ENCODE measurements around the gene PLCD3. TPM values are rescaled to one million over a fixed set of nuclear protein-coding genes. Genes with fewer than 3 reads are reported as not detected.

Gene PLCD3
- total RNA-seq, 1 donor from 2014 or later: 34.2 TPM

DNA sequence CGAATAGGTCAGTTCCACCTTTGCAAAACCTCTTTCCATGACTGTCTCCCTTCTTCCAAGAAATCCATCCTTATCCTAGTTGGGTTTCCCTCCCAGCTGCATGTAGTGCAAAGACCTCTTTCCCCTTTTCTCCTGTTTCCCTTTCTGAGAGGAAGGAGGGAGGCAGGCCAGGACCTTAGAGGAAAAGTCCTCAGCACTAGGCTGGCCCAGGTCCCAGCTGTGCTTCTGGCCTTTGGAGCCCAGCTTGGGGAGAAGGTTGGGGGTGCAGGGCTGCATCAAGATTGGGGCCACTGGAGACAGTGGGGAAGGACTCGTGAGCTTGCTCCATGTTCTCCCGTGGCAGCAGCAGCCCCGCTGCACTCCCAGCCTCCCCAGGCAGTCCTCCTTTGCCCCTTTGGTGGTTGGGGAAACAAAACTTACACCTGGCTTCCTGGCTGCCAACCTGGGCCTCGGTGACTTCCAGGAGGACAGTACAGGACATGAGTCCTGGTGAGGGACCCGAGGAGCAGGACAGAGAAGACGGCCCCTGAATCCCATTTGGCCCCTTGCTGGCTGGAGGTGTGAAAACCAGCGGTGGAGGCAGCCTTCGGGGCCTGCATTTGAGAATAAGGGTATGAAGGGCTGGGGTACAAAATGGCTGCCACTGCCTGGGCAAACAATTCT lies 29.8 kb upstream of the PLCD3 start:
- Mint-ChIP-seq H3K36me3 (ENCODE audit: low read depth) (peaks cover 4% of the 10 kb centered on the region), H3K27ac (ENCODE audit: unreplicated experiment) (no peak overlapping the region), H3K4me3 (peak overlapping the region; percentile 91), H3K4me1 (peaks cover 28% of the 10 kb centered on the region), H3K27me3 (ENCODE audit: low read depth) (no peaks in the 10 kb centered on the region), H3K9me3 (no peaks in the 10 kb centered on the region)
- DNase-seq (ENCODE audit: low read depth, low spot score): no peak
- TF ChIP-seq CTCF (conservative IDR thresholded peaks at IDR 0.05): no peak

DNA sequence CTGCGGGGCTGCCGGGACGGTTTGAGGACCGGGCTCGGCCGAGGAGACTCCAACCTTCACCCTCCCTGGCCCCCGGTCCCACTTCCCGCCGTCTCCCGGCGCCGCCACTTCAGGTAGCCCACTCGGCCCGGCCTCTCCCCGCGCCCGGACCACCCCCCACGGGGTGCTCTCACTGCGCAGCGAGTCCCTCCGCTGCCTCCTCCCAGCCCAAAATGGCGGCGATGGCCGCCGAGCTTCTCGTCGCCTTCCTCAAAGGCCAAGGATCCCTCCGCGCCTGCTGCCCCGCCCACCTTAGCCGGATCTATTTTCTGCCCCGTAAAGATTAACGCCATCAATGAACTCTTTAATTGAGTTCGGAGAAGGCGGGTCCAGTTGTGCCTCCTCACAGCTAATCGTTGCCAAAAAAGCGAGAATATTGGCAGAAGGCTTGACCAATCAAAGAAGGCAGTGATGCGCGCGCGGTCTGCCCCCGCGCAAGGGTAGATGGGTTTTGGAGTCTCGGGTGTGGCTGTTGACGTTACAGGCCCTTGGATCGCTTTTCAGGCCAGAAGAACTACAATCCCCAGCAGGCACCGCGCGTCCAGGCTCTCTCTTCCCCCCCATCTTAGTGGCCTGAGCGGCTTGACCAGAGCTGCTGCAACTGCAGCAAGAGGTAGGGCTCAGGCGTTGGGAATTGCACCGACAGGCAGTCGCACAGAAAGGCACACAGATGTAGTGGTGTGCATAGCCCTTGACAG lies 29.1 kb upstream of the PLCD3 start, which contains the start of gene HEXIM2:
Gene HEXIM2 (plus strand): TSS at position 588 of the 737 bp plus-strand sequence. CDS start 919 bp downstream, outside the sequence.
- H3K9me3 Mint-ChIP-seq: no peaks in the 10 kb centered on the region
- TF ChIP-seq CTCF (conservative IDR thresholded peaks at IDR 0.05): no peak
- H3K27ac Mint-ChIP-seq (ENCODE audit: unreplicated experiment): peak within 1 kb of the TSS; percentile 99
- peaks cover 28% of the 10 kb centered on the region for H3K4me1 Mint-ChIP-seq
- peaks cover 4% of the 10 kb centered on the region for H3K36me3 Mint-ChIP-seq (ENCODE audit: low read depth)
- peak within 1 kb of the TSS; percentile 91 for H3K4me3 Mint-ChIP-seq
- DNase-seq (ENCODE audit: low read depth, low spot score): peak; percentile 99
- H3K27me3 Mint-ChIP-seq (ENCODE audit: low read depth): no peaks in the 10 kb centered on the region

GRCh38 chr17:45160447-45161287 lies 28.4 kb upstream of the PLCD3 start:
- peaks cover 4% of the 10 kb centered on the region for H3K36me3 Mint-ChIP-seq (ENCODE audit: low read depth)
- H3K9me3 Mint-ChIP-seq: no peaks in the 10 kb centered on the region
- peak; percentile 45 for TF ChIP-seq CTCF (conservative IDR thresholded peaks at IDR 0.05)
- peaks cover 31% of the 10 kb centered on the region for H3K4me1 Mint-ChIP-seq
- peak overlapping the region; percentile 91 for H3K4me3 Mint-ChIP-seq
- peak overlapping the region; percentile 99 for H3K27ac Mint-ChIP-seq (ENCODE audit: unreplicated experiment)
- H3K27me3 Mint-ChIP-seq (ENCODE audit: low read depth): no peaks in the 10 kb centered on the region
- peak; percentile 54 for DNase-seq (ENCODE audit: low read depth, low spot score)

- Mint-ChIP-seq H3K36me3 (ENCODE audit: low read depth) (peaks cover 4% of the 10 kb centered on the region), H3K27ac (ENCODE audit: unreplicated experiment) (no peak overlapping the region), H3K4me1 (peaks cover 28% of the 10 kb centered on the region), H3K9me3 (no peaks in the 10 kb centered on the region), H3K27me3 (ENCODE audit: low read depth) (no peaks in the 10 kb centered on the region), H3K4me3 (peak overlapping the region; percentile 65)
- no peak for DNase-seq (ENCODE audit: low read depth, low spot score)
- TF ChIP-seq CTCF (conservative IDR thresholded peaks at IDR 0.05): no peak
These were observed 23.9 kb upstream of the PLCD3 start for GRCh38 chr17:45156242-45156641.

DNA sequence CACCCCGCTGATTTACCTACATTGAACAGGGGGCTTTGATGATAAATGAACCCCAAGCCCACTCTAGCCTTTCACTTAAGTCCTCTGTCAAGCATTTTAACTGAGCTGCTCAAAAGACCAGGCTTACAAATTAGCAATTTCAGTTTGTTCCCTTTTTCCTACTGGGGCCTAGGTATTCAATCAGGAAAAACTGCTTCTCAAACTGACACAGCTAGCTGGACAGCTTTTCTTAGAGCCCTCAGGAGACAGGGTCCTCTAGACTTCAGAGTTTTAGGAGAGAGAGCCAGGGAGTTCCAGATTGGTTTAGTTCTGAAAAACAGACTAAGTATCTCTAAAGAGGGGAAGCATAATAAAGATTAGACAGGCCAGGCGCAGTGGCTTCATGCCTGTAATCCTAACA lies 23.2 kb upstream of the PLCD3 start:
- no peaks in the 10 kb centered on the region for H3K9me3 Mint-ChIP-seq
- peaks cover 36% of the 10 kb centered on the region for H3K4me1 Mint-ChIP-seq
- no peaks in the 10 kb centered on the region for H3K27me3 Mint-ChIP-seq (ENCODE audit: low read depth)
- peak overlapping the region; percentile 52 for H3K4me3 Mint-ChIP-seq
- peaks cover 4% of the 10 kb centered on the region for H3K36me3 Mint-ChIP-seq (ENCODE audit: low read depth)
- TF ChIP-seq CTCF (conservative IDR thresholded peaks at IDR 0.05): no peak
- peak overlapping the region; percentile 38 for H3K27ac Mint-ChIP-seq (ENCODE audit: unreplicated experiment)
- no peak for DNase-seq (ENCODE audit: low read depth, low spot score)
